GM03348 (cell line): ENCODE results near the gene HHIPL1.

Source experiments
- DNase-seq: peaks from one replicate; pipeline ENCODE4 v3.0.0; 2012; ENCODE audit warnings: low spot score

Gene HHIPL1

DNA sequence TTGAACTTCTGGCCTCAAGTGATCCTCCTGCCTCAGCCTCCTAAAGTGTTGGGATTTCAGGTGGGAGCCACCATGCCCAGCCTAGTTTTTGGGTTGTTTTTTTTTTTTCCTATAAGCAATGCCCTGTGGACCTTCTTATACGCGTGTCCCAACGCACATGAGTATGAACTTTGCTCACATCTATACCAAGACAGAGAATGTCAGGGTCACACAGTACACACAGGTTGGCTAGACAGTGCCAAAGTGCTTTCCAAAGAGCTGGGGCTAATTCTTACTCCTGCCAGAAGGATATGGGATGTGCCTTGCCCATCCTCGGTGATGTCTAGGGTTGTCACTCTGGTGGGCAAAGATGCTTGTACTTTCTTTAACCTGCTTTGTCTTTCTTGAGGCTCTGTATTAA is 33.3 kb upstream of the HHIPL1 start:
- no peak for DNase-seq

DNA sequence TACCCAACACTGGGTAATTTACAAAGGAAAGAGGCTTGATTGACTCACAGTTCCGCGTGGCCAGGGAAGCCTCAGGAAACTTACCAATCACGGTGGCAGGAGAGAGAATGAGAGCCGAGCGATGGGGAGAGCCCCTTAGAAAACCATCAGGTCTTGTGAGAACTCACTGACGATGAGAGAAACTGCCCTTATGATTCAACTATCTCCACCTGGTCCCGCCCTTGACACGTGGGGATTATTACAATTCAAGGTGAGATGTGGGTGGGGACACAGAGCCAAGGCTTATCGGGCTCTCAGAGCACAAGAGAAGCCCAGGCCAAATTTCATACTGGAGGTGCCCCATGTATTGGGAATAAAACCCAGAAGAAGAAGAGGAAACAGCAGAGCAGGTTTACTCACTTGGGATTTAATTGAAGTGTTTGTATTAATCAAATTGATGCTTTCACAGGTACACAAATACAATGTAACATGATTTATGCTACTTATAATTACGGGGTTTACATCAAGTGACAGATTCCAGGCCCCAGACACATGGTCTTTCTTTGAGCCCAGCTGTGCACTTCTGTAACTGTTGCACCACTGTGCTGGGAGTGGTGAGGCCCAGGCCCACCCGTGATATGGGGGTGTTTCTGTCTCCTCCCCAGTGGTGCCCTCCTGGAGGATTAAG is 32.7 kb upstream of the HHIPL1 start:
- DNase-seq = no peak

DNA sequence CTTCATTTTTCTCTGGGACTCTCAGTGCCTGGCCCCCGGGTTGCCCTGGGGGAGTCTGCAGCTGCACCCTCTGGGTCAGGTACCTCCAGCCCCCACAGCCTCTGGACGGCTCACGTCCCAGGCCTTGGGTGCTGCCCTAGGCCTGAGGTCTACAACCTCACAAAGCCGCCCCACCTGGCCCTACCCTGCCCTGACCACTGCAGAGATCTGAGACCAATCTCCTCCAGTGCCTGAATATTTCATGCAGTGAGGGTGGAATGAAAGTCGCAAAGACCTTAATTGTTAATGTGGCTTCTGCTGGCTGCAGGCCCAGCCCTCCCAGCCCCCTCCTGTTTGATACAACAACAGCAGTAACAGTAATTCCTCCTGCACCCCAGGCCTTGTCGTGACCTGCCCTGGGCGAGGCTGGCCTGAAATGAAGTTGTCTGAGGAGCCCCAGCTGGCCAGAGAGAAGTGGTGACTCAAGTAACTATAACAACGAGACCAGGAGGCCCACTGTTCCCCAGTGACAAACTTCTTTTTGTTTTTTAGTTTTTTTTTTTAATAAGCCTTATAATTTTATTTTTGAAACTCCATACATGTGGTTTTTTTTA is 32.1 kb upstream of the HHIPL1 start:
- DNase-seq = peak; percentile 50

DNA sequence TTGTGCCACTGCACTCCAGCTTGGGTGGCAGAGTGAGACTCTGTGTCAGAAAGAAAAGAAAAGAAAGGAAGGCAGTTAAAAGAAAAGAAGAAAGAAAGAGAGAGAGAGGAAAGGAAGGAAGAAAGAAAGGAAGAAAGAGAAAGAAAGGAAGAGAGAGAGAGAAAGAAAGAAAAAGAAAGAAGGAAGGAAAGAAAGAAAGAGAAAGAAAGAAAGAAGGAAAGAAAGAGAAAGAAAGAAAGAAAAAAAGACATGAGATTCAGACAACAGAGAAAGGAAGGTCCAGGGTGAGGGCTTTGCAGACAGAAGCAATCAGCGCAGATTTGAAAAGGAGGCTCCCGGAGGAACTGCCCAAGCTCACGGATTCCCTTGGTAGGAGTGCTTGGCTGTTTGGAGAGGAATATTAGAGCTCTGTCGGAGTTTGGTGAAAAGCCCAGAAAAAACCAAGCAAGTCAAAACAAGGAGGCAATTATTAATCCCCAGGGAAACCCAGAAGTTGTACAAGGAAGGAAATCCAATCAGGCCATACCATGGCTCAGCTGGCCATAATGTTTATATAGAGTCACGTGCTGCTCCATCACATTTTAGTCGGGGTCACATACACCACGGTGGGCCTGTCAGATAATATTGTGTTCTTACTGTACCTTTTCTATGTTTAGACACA is 29.3 kb upstream of the HHIPL1 start:
- no peak for DNase-seq

DNA sequence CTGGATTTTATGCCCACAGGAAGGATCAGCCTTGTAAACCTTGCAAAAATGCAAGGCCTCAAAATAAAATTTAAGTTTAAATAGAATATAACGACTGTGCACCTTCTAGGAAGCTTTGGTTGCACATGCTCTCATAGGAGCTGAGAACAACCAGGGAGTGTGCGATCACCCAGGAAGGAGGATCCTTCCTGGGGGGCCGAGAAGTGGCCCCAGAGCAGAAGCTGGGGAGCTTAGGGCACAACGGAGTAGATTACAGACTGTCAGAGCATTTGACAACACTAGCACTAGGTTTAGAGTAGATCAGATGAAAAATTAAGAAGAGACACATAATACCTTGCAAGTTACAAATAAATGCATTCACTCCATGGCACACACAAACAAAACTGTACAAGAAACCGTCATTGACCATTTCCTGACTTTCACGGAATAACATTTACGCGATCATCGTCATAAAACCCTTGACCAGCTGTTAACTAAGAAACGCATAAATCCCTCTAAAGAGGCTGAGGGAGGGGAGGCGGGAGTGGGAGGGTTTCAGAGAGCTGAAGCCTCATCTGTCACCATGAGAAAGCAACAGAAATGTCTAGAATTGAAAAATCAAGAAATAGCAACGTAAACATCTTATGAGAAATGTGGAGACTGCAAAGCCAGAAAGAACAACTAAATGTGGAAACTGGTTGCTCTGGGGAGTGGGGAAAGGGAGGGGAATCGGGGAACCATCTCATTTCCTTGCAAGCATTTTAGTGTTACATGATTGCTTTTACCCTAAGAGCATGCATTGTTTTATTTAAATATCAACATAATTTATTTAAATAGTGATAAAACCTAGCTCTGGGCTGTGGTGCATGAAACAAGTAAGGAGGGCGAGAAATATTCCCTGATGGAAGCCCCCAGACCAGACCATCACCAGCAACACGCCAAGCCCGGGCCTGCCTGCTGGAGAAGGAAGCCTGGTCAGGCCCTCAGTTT is 27.8 kb upstream of the HHIPL1 start:
- no peak for DNase-seq

DNA sequence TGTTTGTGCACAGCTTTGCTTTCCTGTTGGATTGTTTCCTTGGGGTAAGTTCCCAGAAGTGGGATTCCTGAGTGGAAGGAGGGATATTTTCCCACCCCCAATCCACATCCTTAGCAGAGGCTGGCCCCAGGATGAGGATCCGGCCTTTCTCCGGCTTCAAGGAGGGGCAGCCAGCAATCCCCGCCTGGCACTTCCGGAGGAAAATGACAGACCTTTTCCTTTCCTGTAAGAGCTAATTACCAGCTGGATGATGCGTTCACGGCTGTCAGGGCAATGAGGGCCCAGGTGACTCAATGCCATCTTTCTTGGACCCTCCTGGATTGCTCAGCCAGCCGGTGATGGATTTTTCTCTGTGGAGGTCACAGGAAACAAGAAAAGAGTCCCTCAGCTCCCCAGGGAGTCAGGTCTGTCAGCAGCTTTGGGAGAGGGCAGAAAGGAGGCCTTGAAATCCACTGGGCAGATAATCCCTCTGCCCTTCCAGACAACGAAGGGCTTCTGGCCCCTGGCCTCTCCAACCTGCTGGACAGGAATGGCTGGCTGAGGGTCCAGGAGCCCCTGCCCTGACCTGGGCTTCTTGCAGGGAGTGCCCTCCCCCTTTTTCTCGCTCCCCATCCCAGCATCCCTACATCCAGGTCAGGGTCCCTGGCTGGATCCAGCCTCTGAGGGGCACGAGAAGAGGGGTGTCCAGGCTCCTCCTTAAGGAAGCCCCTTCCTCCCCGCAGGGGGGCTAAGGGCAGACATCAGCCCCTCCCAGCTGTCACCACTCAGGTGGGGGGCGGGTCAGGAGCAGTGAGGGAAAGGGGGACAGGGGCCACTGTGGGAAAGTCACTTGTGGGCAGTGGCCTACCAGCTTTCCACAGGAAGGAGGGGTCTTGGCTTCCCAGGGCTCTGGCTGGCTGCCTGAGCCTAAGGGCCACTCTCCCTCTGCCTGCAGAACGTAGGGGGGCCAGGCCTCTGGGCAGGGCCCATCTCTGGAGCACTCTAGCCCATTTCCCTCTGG is 24.8 kb upstream of the HHIPL1 start:
- DNase-seq = peak; percentile 62

DNA sequence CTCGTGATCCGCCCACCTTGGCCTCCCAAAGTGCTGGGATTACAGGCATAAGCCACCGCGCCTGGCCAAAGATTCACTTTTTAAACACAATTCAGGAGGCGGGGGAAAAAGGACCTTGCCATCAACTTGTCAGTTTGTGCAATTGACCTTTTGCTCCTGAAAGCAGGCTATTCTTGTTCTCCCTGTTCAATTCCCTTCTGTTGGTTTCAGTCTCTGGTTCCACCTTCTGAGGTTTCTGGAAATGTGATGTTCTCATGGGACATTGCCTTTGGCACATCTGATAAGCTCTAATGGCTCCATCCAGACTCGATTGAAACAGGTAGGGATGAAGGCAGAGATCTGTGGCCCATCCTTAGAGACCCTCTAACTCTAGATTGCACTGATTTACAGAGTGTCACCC is 23.0 kb upstream of the HHIPL1 start:
- no peak for DNase-seq

DNA sequence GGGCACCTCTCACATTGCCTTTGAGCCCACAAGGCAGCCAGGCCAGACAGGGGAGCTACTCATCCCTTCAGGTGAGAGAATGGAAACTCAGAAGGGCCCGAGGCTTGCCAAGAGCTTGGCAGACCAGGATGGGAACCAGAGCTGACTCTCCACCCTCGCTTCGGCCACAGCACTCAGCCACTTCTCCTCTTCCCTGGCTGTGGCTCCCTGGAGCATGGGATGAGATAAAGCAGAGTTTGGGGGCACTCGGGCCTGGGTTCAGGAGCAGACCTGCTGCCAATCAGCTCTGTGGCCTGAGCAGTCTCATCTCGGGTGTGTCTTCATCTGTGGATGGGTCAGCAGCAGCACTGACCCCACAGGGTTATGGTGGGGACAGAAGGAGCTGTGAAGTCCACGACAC is 20.9 kb upstream of the HHIPL1 start:
- no peak for DNase-seq

DNA sequence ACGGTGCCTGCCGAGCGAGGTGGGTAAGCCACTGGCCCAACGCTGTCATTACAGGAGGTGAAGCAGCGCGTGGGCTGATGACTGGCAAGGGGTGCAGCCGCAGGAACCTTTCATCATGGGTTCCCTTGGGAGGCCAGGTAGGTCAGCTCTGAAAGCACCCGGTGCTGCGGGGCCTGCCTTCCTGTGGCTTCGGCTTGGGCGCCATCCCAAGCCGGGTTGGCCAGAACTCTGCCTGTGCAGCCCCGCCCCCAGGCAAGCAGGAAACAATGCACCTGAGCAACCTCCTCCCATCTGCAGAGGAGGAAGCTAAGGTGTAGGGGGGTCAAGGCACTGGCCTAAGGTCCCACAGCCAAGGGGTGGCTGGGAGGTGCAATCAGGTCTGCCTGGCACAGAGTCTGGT is 20.0 kb upstream of the HHIPL1 start:
- no peak for DNase-seq

DNA sequence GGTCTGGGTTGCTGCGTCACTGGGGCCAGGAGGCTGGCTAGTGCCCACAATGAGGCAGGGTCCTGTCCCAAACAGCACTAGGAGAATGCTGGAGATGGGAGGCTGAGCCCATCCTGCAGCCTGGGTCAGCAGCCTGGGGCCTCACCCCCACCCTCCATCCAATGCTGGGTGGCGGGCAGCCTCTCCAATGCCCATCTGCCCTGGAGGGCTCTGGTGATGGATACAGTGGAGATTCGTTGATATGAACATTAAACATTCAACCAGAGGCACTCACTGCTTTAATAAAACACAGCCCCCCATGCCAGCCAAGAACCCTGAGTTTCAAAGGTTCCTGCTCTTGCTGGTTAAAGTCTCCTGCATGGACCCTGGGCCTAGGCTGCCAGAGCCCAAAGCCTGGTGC is 19.5 kb upstream of the HHIPL1 start:
- no peak for DNase-seq

DNA sequence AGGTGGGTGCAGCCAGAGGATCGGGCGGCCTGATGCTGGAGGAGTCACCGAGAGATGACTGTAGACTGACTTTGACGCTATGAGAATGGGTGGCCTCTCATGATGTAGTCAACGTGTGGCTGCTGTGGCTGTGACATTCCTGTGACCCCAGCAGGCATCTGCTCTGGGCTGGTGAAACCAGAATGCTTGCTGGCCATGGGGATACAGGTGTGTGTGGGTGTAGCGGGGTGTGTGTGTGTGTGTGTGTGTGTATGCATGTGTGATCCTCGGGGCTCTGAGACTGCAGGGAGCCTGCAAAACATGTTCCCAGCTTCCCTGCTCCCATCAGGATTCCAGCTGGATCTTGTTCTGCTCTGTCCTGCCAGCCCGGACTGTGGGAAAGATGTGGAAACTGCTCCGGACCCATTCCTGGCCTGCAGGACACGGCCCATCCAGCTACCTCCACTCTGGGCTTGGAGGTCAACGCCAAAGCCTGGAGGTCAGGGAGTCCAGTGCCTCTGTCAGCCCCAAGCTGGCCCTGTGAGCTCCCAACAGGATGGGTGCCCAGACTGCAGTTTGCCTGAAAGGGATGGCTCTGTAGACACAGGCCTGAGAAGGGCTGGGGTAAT is 18.8 kb upstream of the HHIPL1 start:
- DNase-seq = no peak

DNA sequence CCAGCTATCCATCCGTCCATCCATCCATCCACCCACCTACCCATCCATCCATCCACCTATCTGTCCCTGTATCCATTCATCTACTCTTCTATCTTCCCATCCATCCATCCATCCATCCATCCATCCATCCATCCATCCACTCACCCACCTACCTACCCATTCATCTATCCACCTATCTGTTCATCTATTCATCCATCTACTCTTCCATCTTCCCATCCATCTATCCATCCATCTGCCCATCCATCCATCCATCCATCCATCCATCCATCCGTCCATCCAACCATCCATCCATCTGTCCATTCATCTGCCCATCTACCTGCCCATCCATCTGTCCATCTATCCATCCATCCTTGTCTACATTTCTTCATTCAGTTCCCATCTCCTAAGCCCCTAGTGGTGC is 17.8 kb upstream of the HHIPL1 start:
- DNase-seq = no peak

DNA sequence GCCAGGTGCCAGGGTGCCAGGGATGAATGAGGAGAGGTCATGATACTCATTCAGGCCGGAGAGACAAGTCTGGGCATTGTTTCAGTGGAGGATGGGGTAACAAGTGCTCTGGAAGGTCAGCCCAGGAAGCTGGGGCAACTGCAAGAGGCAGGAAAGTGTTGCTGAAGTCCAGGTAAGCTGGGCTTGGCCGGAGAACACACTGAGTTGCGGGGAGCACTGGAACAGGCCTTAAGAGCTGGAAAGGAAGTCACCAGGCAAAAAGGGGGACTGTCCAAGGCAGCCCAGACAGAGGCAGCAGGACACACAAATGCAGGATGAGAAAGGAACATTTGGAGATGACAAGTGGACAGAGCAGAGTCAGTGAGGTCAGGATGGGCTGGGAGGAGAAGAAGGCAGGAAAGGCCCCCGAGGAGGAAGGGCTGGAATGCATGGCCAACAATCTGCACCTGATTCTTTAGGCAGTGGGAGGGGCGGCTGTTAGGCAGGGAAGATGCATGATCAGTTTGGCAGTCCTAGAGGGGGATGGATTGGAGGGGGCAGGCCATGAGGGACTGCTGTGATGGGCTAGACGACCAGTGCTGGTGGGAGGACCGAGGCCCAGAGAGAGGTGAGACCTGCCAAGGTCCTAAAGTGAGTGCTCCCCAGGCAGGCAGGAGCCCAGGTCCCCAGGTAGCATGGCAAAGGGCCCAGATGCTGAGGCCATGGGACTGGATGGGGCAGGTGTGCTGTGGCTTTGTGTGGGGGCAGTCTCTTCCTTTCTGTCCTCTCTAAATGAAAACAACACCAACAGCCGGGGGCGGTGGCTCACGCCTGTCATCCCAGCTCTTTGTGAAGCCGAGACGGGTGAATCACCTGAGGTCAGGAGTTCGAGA is 17.2 kb upstream of the HHIPL1 start:
- DNase-seq = no peak

DNA sequence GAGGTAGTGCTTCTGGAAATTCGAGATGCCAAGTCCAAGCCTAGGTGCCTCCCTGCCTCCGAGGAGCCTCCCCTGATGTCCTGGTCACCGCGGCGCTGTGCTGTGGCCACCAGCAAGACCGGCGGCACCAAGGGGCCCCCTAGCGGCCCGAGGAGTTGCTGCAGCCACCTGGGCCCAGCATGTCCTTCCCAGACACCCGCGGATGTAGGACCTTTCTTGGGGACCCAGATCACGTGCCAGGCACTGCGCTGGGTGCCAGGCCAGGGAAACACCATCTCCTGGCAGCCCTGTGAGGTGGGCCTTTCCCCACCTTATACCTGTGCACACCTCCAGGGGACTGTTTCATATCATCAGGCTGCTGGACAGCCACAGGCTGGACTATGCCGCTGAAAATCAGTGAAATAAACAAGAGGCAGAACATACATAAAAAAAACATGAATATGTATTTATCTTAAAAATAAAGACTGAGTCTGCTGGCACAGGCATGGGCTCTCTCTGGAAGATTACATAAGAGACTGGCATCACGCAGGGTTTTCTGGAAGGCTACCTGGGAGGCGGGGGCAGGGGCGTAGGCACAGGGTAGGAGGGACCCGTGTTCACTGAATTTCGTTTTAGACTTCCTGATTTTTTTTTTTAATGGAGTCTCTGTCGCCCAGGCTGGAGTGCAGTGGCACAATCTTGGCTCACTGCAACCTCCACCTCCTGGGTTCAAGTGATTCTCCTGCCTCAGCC is 15.9 kb upstream of the HHIPL1 start:
- peak; percentile 93 for DNase-seq

DNA sequence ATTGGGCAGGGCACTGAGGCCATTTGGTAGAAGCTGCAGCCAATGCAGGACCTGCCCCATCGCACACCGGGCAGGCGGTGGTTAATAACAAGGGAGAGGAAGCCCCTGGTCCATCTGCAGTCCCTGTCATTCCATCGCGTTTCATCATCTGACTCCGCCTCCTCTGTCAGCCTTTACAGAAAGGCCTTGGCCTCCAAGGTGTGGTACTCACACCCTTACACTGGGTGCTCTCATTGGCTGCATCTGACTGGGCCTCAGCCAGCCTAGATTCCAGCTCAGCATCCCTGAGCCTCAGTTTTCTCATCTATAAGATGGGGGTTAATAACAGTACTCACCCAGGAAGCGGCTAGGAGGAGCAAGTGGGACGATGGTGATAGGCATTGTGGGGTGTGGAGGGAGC is 14.7 kb upstream of the HHIPL1 start:
- no peak for DNase-seq

DNA sequence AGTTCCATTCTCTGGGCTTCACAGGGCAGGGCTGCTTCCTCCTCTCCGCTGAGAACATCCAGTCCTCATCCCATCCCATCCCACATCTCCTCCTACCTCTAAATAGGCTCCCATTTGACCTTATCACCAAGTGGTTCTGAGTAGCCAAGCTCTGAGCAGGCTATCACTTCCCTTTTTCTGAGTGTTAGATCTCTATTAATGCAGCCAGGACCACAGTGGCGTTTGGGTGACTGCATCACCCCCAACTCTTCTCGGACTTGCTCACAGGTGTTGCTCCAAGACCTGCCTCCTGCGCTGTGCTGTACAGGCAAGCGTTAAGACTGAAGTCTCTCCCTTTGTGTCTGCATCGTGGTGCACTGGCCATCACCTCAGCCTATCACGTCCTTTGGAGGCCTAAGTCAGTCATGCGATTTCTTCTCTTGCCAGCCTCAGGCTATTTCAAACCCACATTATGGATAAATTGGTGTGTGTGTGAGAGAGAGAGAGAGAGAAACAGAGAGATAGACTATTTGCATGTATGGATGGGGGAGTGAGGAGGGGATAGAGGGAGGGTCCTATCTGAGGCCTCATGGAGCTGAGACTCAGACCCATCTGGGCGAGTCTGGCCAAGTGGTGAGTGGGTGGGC is 12.4 kb upstream of the HHIPL1 start:
- DNase-seq = no peak

DNA sequence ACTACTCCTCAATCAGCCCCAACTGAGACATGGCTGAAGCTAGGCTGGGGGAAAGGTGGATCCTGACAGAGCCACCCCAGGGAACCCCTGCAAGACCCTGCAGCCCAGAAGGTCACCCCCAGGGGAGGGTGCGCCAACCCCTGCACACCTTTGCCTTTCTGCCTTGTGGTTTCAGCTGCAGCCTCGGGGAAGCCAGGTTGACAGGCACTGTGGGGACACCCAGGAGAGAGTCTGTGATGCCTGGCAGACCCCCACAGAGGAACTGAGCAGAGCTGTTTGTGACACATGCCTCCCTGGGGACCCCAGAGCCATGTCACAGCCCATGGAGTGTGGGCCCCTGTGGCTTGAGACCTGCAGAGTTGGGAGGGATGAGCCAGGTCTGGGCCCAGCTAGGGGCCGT is 11.8 kb upstream of the HHIPL1 start:
- no peak for DNase-seq

DNA sequence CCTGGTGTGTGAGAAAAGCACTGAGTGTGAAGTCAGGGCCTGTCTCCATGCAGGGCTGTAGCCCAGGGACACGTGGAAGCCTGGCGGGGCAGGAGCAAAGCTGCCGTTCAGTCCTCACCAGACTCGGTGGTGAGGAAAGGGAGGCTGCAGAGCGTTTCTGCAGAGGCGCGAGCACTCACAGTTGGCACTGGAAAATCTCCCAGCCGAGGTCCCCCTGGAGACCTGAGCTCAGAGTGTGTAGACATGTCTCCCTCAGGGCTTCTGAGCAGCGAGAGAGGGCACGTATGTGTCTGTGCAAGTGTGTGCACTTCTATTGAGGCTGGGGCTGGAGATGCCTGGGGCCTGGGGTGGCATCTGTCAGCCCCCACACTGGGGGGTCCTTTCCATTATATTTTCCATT is 11.0 kb upstream of the HHIPL1 start:
- no peak for DNase-seq

DNA sequence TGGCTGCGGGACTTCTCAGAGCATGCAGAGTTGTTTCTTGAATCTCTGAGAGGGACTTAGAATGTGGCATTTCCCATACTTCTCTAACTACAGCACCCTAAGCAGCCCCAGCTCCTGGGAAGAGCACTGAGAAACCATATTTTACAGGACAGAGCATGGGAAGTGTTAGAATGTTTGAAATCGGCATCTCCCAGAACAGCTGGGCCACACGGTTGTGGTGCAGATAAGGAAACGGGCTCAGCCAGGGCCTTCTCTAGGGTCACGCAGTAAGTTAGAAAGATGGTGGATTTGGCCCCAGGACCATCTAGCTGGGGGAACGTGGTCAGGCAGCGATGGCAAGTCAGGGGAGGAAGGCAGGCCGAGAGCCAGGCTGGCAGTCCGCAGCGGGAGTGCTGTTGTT is 10.5 kb upstream of the HHIPL1 start:
- DNase-seq = no peak
